ENCODE data around the gene GYPA. TPM values are rescaled to one million over a fixed set of nuclear protein-coding genes. Genes with fewer than 3 reads are reported as not detected.
"Not testable (repeated sequence)": the region's sequence is repeated elsewhere in the genome, so short reads cannot be mapped to it uniquely, and the experiment has no call there.

Gene GYPA
- total and polyA plus RNA-seq, 4 experiments from 2014 or later = not detected

DNA sequence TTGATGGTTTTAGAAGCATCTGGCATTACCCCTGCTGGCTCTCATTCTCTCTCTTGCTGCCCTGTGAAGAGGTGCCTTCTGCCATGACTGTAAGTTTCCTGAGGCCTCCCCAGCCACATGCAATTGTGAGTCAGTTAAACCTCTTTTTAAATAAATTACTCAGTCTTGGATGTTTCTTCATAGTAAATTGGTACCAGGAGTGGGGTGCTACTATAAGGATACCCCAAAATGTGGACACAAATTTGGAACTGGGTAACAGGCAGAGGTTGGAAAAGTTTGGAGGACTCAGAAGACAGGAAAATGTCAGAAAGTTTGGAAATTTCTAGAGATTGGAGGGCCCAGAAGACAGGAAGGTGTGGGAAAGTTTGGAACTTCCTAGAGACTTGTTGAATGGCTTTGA is 79.0 kb downstream of the GYPA start:
- H3K4me1 ChIP-seq (ENCODE audit: insufficient read depth, low read length); POLR2A ChIA-PET (ENCODE audit: partially characterized antibody); DNase-seq; H3K27me3 ChIP-seq (ENCODE audit: insufficient read depth, low read length); H3K4me1 Mint-ChIP-seq; H3K4me3 ChIP-seq (ENCODE audit: low read length in 2 of 2); H3K36me3 Mint-ChIP-seq; CTCF ChIA-PET (ENCODE audit: partially characterized antibody); H3K27ac ChIP-seq (ENCODE audit: low read depth, low read length); H3K27ac Mint-ChIP-seq; H3K27me3 Mint-ChIP-seq; intact Hi-C loops (cut with micrococcal nuclease); H3K9me3 ChIP-seq (ENCODE audit: control insufficient read depth in 1 of 2, low read length in 2 of 2); H3K36me3 ChIP-seq (ENCODE audit: insufficient read depth, low read length): not testable (repeated sequence)
- Mint-ChIP-seq H3K9me3 (peaks cover 0 to 35% (median 24%) of the 10 kb centered on the region in 8 donors), H3K4me3 (peak overlapping the region in 1 of 8 donors; percentile 16)

DNA sequence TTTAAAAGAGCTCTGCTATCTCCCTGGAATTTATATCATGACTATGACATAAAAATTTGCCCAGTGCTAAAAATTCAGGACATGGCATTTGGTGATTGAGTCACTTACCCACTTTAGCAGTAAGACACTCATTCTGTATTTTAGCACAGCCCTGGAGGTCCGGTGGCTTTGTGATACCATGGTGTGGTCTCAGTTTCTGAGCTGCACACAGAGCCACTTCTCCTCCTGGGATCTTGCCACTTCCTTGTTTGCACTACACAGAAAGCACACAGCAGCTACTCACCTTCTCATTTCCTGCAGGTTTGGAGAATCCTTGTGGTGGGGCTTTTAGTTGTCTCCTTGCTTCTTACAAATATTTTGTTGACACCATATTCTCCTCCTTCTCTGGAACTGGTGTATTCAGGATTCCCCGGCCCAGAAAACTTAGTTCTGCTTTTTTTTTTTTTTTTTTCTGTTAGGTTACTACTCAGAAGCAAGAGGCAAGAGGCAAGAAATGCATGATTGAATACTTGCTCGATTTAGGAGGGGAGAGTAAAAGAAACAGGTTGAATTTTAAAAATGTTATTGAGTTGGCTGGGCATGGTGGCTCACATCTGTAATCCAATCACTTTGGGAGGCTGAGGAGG is 80.2 kb downstream of the GYPA start:
- H3K36me3 Mint-ChIP-seq; H3K4me1 Mint-ChIP-seq; CTCF ChIA-PET (ENCODE audit: partially characterized antibody); H3K4me3 ChIP-seq (ENCODE audit: low read length in 2 of 2); H3K27me3 ChIP-seq (ENCODE audit: insufficient read depth, low read length); H3K4me3 Mint-ChIP-seq; DNase-seq; H3K27ac ChIP-seq (ENCODE audit: low read depth, low read length); H3K4me1 ChIP-seq (ENCODE audit: insufficient read depth, low read length); intact Hi-C loops (cut with micrococcal nuclease); POLR2A ChIA-PET (ENCODE audit: partially characterized antibody); H3K27ac Mint-ChIP-seq; H3K27me3 Mint-ChIP-seq; H3K9me3 ChIP-seq (ENCODE audit: control insufficient read depth in 1 of 2, low read length in 2 of 2); H3K36me3 ChIP-seq (ENCODE audit: insufficient read depth, low read length): not testable (repeated sequence)
- H3K9me3 Mint-ChIP-seq = peaks cover 0 to 35% (median 24%) of the 10 kb centered on the region in 8 donors

Other genes starting within 250 kb of the GYPA start
- gene GYPE, start 235.2 kb downstream of the GYPA start, total RNA-seq = 1 to 10 TPM in 1 of 2 experiments, under 1 TPM in 1; 0.58 to 1.6 TPM
- gene GYPE, start 235.2 kb downstream of the GYPA start, polyA plus RNA-seq = 1 to 10 TPM in 1 of 2 donors, not detected in 1; 1.3 TPM
- gene GYPB, start 121.3 kb downstream of the GYPA start, total RNA-seq = not detected
- not detected for gene GYPB, start 121.3 kb downstream of the GYPA start, polyA plus RNA-seq

Data from CD4-positive, alpha-beta memory T cell (primary cell).